Measurements from ENCODE around the gene SHISA8. TPM values are rescaled to one million over a fixed set of nuclear protein-coding genes. Genes with fewer than 3 reads are reported as not detected.
A peak's percentile ranks its signal among the peaks of the same experiment; 100 is the strongest.

The SHISA8 gene
- total and polyA plus RNA-seq, 10 of the 15 experiments (the other 5 are each of a cell fraction or from before 2014, with no cell fraction given): 0.06 to 10.1 (median 0.25) TPM

DNA sequence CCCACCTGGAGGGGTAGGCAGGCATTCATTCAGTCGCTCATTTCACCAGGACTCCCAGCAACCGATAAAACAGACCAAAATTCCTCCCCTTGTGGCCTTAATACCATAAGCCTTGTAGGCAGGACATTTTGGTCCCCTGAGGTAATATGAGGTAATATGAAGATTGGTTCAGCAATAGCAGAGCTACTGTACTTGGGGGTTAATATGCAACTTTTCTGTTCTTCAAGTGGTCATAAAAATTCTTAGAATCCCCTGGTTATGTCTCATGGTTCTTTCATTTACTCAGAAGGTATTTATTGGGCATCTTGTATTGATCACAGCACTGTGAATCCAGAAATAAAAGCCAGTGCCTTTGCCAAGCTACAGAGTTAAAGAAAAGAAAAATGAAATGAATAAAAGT, 29.8 kb downstream of the SHISA8 start:
- ChIA-PET RAD21 (ENCODE audit: unreplicated experiment) (interaction anchor here (0.8 kb wide), 1 partner anchor 27 kb away, joined by 3 read pairs; no protein-coding TSS in a partner anchor), POLR2A (interaction anchor here (1.4 kb wide), 1 partner anchor 22 kb away, joined by 6 read pairs; no protein-coding TSS in a partner anchor), CTCF (interaction anchor here (0.8 kb wide), 1 partner anchor 55 kb away, joined by 3 read pairs; no protein-coding TSS in a partner anchor), SMC1A (ENCODE audit: uncharacterized antibody, unreplicated experiment) (interaction anchor here (1.0 to 1.6 kb wide), 3 partner anchors 21 to 146 kb away, joined by 3 to 4 read pairs (median 3); no protein-coding TSS in a partner anchor)
- Histone ChIP-seq H3K36me3 (ENCODE audit: control insufficient read depth in 2 of 2, insufficient read depth in 2 of 2, low read length in 1 of 2) (peaks cover 42 to 73% of the 10 kb centered on the region in 2 experiments), H3K4me2 (ENCODE audit: control insufficient read depth, insufficient read depth) (no peak overlapping the region), H4K20me1 (ENCODE audit: control insufficient read depth, insufficient read depth) (no peaks in the 10 kb centered on the region; the same call in 1 of the 2 replicates), H3K9me3 (replicated peaks; ENCODE audit: control insufficient read depth, insufficient read depth, low read length) (no peaks in the 10 kb centered on the region), H3K27ac (ENCODE audit: control insufficient read depth, insufficient read depth) (no peak overlapping the region), H3K4me1 (ENCODE audit: control insufficient read depth, insufficient read depth, low read length) (peaks cover 20% of the 10 kb centered on the region), H2AFZ (ENCODE audit: control insufficient read depth, low read depth, low read length) (no peak overlapping the region), H3K4me3 (no peak overlapping the region), H3K27me3 (replicated peaks in 1 of 2; ENCODE audit: control insufficient read depth in 2 of 2, insufficient read depth in 2 of 2, low read length in 1 of 2) (no peaks in the 10 kb centered on the region), H3K79me2 (ENCODE audit: control insufficient read depth, insufficient read depth, low read length) (no peaks in the 10 kb centered on the region; the same call in 1 of the 2 replicates), H3K9ac (ENCODE audit: control insufficient read depth, insufficient read depth, low read length) (no peak overlapping the region)
- TF ChIP-seq NRF1 (conservative IDR thresholded peaks at IDR 0.05; ENCODE audit: low read depth, low read length): no peak
- TF ChIP-seq, protein P1, sequence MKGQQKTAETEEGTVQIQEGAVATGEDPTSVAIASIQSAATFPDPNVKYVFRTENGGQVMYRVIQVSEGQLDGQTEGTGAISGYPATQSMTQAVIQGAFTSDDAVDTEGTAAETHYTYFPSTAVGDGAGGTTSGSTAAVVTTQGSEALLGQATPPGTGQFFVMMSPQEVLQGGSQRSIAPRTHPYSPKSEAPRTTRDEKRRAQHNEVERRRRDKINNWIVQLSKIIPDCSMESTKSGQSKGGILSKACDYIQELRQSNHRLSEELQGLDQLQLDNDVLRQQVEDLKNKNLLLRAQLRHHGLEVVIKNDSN (IDR thresholded peaks at IDR 0.05; ENCODE audit: borderline replicate concordance, extremely low read length, insufficient read depth, low read depth, low read length): no peak
- ATAC-seq (no peak), FAIRE-seq (no peak), DNase-seq (ENCODE audit: low read depth, low spot score) (no peak)
- no TSS peak for BruUV-seq (replicated peaks)
- intact Hi-C loops (cut with micrococcal nuclease; ENCODE audit: unreplicated experiment) (no loop called here), in situ Hi-C loops (cut with MboI) (no loop called here)
- 56% methylated on average over 2 of the region's 2 CpGs for WGBS (ENCODE audit: insufficient coverage, insufficient replicate concordance, low lambda C conversion rate, missing lambda C conversion rate)

DNA sequence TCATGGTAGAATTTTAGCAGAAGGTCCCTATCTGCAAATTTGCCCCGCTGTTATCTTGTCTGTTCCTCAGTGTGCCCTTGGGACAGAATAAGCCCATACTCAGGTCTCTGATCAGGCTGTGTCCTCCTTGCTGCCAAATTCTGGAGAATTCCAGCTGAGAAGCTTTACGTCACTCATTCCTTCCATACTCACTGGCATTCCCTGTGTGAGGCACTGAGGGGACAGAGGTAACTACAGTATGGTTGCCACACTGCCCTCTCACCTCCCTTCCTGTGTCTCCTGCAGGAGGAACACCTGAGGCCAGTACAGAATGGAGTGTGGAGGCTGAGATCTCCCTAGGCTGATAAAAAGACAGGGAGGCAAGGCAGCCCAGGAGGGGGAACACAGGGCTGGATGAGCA, 31.5 kb downstream of the SHISA8 start:
- Histone ChIP-seq H3K9me3 (replicated peaks; ENCODE audit: control insufficient read depth, insufficient read depth, low read length) (no peaks in the 10 kb centered on the region), H4K20me1 (ENCODE audit: control insufficient read depth, insufficient read depth) (no peaks in the 10 kb centered on the region), H3K4me1 (ENCODE audit: control insufficient read depth, insufficient read depth, low read length) (peaks cover 16% of the 10 kb centered on the region), H3K79me2 (ENCODE audit: control insufficient read depth, insufficient read depth, low read length) (no peaks in the 10 kb centered on the region), H3K27me3 (replicated peaks in 1 of 2; ENCODE audit: control insufficient read depth in 2 of 2, insufficient read depth in 2 of 2, low read length in 1 of 2) (no peaks in the 10 kb centered on the region), H3K27ac (ENCODE audit: control insufficient read depth, insufficient read depth) (peak overlapping the region; percentile 54), H3K4me3 (no peak overlapping the region), H2AFZ (ENCODE audit: control insufficient read depth, low read depth, low read length) (no peak overlapping the region), H3K36me3 (ENCODE audit: control insufficient read depth in 2 of 2, insufficient read depth in 2 of 2, low read length in 1 of 2) (peaks cover 43 to 61% of the 10 kb centered on the region in 2 experiments), H3K4me2 (ENCODE audit: control insufficient read depth, insufficient read depth) (no peak overlapping the region), H3K9ac (ENCODE audit: control insufficient read depth, insufficient read depth, low read length) (no peak overlapping the region)
- ATAC-seq (no peak), FAIRE-seq (no peak), DNase-seq (ENCODE audit: low read depth, low spot score) (no peak)
- ChIA-PET RAD21 (ENCODE audit: unreplicated experiment) (interaction anchor here (0.7 to 1.0 kb wide), 2 partner anchors 21 to 186 kb away, joined by 3 to 4 read pairs; no protein-coding TSS in a partner anchor), SMC1A (ENCODE audit: uncharacterized antibody, unreplicated experiment) (interaction anchor here (0.7 to 0.8 kb wide), 3 partner anchors 59 to 136 kb away, joined by 3 read pairs; no protein-coding TSS in a partner anchor), CTCF (interaction anchor here (0.5 to 1.8 kb wide), 2 partner anchors 42 to 58 kb away, joined by 3 to 7 read pairs; no protein-coding TSS in a partner anchor), POLR2A (interaction anchor here (1.0 to 1.3 kb wide), 3 partner anchors 11 to 265 kb away, joined by 3 to 6 read pairs (median 4); no protein-coding TSS in a partner anchor)
- no TSS peak for BruUV-seq (replicated peaks)
- in situ Hi-C loops (cut with MboI) (no loop called here), intact Hi-C loops (cut with micrococcal nuclease; ENCODE audit: unreplicated experiment) (no loop called here)
- 92% methylated on average over 2 of the region's 2 CpGs for WGBS (ENCODE audit: insufficient coverage, insufficient replicate concordance, low lambda C conversion rate, missing lambda C conversion rate)
- TF ChIP-seq, protein P2, sequence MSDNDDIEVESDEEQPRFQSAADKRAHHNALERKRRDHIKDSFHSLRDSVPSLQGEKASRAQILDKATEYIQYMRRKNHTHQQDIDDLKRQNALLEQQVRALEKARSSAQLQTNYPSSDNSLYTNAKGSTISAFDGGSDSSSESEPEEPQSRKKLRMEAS (IDR thresholded peaks at IDR 0.05; ENCODE audit: low read depth, low read length): no peak
- TF ChIP-seq, protein P3, sequence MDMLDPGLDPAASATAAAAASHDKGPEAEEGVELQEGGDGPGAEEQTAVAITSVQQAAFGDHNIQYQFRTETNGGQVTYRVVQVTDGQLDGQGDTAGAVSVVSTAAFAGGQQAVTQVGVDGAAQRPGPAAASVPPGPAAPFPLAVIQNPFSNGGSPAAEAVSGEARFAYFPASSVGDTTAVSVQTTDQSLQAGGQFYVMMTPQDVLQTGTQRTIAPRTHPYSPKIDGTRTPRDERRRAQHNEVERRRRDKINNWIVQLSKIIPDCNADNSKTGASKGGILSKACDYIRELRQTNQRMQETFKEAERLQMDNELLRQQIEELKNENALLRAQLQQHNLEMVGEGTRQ (IDR thresholded peaks at IDR 0.05; ENCODE audit: borderline replicate concordance, low read depth, low read length): no peak
- no peak for TF ChIP-seq SUZ12 (IDR thresholded peaks at IDR 0.05; ENCODE audit: unreplicated experiment)
- no peak for TF ChIP-seq SREBF2 (IDR thresholded peaks at IDR 0.05; ENCODE audit: low read length)
- TF ChIP-seq ATF7 (IDR thresholded peaks at IDR 0.05; ENCODE audit: low read depth): no peak
- no peak for TF ChIP-seq NFYA (IDR thresholded peaks at IDR 0.05; ENCODE audit: borderline replicate concordance, low read depth, low read length)
- TF ChIP-seq SIN3A (IDR thresholded peaks at IDR 0.05; ENCODE audit: low read depth, low read length): no peak
- no peak for TF ChIP-seq EED (IDR thresholded peaks at IDR 0.05; ENCODE audit: low read depth)
- no peak for TF ChIP-seq ZNF24 (IDR thresholded peaks at IDR 0.05)
- TF ChIP-seq BACH1 (IDR thresholded peaks at IDR 0.05; ENCODE audit: borderline replicate concordance): no peak
- TF ChIP-seq, protein P4, sequence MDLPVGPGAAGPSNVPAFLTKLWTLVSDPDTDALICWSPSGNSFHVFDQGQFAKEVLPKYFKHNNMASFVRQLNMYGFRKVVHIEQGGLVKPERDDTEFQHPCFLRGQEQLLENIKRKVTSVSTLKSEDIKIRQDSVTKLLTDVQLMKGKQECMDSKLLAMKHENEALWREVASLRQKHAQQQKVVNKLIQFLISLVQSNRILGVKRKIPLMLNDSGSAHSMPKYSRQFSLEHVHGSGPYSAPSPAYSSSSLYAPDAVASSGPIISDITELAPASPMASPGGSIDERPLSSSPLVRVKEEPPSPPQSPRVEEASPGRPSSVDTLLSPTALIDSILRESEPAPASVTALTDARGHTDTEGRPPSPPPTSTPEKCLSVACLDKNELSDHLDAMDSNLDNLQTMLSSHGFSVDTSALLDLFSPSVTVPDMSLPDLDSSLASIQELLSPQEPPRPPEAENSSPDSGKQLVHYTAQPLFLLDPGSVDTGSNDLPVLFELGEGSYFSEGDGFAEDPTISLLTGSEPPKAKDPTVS (IDR thresholded peaks at IDR 0.05; ENCODE audit: low read depth, low read length): no peak
- no peak for TF ChIP-seq BMI1 (IDR thresholded peaks at IDR 0.05; ENCODE audit: borderline replicate concordance)
